HG02840 (cell line): Measurements from ENCODE around the gene PCNX2.

ENCODE experiments used
- ATAC-seq: cut with Tn5 transposase; IDR thresholded peaks from one replicate; pipeline ENCODE4 v1.9.1; 2021; ENCODE audit warnings: mild to moderate bottlenecking, moderate library complexity, moderate number of reproducible peaks; ENCODE audit not compliant: unreplicated experiment, low FRiP score

Gene PCNX2

DNA sequence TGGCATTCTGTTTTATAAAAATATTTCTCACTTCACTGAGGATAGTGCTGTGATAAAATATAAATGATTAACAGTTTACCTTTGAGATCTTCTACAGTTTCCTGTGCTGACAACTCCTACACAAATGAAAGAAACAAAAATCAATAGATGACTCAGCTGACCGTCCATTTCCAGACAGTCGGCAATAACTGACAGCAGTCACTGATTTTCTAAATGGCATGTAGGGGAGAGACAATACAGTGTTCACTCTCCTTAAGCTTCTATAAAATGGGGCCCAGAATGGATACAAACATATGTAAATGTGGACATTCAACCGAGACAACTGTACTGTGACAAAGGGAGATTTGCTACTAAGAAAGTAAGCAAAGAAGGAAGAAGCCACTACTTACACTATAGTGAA lies 34.3 kb downstream of the PCNX2 start:
- ATAC-seq: peak; percentile 97

- no peak for ATAC-seq
Measured at GRCh38 chr1:233257786-233258185, 37.7 kb downstream of the PCNX2 start.

DNA sequence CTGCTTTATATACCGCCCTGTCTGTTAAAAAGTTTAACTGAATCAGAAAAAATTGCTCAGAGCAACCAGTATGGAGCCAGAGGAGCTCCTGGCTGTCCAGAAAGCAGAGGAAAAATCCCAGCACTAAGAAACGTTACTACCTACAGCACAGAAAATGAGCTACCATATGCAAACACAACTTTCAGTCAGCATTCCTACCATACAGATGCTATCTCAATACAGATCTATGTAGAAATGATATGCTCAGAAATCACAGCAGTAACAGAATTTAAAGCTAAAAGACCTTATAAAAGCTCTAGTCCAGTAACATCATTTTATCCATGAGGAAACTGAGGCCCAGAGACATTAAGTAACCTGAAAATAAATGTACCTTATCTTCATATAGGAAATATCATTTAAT lies 38.7 kb downstream of the PCNX2 start:
- ATAC-seq: no peak

DNA sequence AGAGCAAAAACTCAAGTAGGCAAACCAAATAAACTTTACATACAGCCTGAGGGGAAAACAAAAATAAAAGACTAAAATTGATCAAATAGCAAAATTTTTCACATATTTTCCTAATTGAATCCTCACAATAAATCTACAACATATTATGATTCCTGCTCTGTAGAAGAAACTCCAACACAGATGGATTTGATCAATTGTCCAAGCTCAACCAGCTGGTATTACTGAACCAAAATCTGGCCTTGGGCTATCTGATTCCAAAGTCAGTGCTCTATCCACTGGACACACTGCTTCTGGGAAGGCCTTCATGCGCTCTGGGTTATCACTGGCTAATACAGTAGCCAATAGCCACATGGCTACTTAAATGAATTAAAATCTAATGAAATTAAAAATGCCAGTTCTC lies 39.3 kb downstream of the PCNX2 start:
- no peak for ATAC-seq

GRCh38 chr1:233255145-233255544 lies 40.4 kb downstream of the PCNX2 start:
- no peak for ATAC-seq

DNA sequence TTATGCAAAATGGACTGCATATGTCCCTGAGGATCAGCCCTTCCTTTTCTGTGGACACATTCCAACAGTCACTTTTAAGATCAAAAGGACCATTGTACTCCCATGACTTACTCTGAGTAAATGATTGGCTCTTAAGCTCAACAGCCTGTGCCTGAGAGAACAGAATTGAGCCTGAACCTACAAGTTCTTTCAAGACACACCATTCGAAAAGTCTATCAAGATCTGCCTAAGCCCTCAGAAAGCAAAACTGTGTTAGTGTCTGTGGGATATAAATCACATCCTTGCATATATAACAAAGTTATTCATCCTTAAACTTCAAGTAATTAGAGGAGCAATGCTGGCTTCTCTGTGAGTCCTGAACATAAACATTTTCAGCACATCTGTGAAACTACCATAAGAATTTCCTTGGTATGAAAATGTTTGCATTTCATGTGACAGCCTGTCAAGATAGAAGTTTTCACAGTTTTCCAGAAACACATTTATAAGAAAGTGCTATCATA lies 41.6 kb downstream of the PCNX2 start:
- no peak for ATAC-seq

DNA sequence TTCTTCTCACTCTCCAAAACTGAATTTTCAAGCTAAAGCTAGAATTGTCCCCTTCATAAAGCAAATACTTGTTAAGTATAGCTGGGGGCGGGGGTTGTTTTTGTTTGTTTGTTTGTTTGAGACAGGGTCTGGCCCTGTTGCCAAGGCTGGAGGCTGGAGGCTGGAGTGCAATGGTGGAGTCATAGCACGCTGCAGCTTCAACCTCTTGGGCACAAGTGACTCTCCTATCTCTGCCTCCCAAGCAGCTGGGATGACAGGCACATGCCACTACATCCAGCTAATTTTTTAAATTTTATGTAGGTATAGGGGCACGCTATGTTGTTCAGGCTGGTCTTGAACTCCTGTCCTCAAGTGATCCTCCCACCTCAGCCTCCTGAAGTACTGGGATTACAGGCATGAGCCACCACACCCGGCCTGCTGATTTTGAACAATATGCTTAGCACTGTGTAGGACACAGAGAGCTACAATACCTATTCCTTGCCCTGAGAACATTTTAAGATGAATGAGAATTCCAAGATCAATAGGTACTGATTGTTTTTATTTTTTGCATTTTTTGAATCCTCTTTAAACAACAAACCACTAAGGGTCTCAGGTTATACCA lies 42.2 kb downstream of the PCNX2 start:
- no peak for ATAC-seq

DNA sequence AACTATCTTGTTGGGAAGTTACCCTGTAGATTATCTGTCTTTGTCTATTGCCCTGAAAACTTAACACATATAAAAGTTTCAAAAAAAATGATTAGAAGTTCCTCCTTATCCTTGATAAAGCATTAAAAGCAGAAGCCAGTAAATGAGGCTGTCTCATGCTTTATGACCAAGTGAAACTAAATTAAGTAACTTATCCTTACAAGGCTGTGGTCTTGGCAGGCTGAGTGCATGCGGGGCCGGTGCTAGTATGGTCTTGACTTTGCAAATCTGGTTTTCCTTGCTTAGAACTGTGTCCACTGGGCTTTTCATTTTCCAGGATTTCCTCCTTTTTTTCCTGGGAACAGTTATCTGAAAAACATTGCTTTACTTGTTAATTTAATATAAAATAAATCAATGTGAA lies 43.1 kb downstream of the PCNX2 start:
- ATAC-seq: no peak

DNA sequence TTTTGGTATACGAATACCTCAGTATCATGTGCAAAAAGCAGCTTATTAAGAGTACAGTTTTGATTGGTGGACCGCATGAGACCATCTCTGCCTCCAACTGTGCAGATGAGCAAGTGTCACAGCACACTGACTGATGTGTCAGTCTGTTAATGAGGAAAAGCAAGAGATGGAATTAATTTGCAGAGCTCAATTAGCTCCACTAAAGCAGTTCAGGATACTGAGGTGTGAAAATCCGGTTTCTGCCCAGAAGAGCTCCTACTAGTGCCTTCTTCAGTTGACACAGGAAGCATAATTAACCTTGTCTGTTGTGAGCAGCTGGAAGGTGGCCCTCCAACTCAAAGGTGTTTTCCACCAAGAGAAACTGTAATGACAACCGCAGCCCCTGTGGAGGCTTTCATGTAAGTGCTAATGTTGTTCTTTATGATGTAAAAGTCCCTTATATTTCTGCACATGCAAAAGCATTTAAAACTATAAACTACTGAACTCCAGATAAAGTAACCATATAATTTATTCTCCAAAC lies 44.3 kb downstream of the PCNX2 start:
- ATAC-seq: no peak

DNA sequence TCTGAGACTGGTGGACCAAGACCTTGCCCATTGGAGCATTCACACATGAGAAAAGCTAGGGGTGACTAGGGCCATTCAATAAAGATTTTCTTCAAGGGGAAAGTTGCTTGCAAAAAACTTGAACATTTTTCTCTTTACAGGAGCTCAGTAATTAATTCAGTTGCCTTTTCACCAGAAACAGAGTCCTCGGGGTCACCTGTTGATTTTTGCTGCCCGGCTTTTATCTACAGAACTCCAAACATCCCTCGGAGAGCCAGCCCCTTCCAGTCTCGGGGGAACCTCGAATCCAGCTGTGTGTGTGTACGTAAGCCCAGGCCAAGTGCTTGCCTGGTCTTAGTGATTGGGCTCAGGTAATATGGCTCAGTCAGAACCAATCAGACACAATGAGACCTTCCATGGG lies 47.5 kb downstream of the PCNX2 start:
- ATAC-seq: no peak

DNA sequence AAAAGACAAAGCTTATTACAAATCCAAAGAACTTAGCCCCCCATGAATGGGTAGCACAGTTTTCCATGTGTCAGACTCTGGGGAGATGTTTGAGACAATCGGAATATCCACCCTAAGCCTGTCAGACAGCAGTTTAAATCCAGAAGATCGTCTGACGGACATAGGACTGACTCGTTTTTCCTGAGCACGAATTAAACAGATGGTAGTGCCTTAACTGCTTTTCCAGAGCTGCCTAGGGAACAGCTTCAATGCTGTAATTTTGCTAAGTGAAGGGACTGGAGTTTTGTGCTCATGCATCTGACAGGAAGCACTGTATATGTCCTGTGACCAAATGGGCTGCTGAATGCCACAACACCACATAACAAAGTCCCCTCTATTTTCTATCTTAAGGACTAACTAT lies 48.6 kb downstream of the PCNX2 start:
- ATAC-seq: no peak

- no peak for ATAC-seq
Measured at GRCh38 chr1:233245191-233245765, 50.2 kb downstream of the PCNX2 start.

GRCh38 chr1:233244183-233244582 lies 51.3 kb downstream of the PCNX2 start:
- ATAC-seq: no peak

- no peak for ATAC-seq
Measured at GRCh38 chr1:233242827-233243483, 52.6 kb downstream of the PCNX2 start.

DNA sequence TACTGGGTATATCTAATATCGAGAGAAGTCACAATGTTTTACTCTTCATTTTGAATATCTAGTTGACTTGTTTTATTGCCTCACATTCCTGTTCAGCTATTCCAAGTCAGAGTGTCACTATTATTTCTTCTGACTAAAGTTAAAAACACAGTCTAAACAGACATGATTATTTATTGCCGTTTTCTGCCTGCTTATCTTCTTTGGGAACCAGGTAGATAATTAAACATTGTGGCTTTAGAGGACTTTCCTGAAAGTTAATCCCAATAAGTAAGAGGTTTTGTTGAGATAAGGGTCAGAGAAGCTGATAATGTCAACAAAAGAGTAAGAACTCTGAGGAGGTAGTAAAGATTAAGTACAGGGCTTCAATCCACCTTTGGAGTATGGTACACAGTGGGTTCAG lies 53.8 kb downstream of the PCNX2 start:
- ATAC-seq: no peak

DNA sequence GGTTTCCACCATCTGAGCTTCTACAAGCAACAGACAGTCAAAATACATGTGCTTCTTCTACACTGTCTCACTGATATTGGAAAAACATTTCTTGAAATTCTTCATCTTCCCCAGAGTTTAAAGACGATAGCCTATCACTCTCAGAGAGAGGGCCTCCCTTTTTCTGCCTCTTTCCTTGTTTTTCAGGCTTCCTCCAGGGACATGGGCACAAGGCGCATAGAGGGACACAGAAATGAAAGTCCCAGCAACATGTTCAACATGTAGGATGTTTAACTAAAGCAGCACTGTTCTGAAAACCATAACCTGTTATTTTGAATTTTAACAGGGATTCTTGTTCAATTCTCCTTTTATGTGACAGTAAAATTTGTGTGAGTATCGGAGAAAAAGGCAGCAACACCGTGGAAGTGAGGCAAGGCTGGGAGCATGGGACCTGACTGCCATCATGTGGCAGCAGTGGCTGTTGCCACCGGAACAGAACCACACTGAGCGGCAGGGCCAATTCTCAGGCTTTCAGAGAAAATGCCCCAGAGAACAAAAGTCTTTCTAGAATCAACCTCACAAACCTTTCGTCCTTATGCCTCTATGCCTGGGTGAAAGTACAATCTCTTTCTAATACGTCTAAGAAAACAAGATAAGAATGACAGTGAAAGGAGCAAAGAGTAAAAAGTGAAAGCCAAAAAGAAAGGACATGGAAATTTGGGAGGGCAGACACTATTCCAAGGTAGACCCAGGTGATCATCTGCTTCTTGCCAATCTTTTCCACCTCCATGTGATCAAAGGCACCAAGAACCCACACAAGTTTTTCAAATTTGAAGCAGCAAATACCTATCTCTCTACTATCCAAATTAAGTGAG lies 54.5 kb downstream of the PCNX2 start:
- no peak for ATAC-seq

GRCh38 chr1:233240371-233240770 lies 55.2 kb downstream of the PCNX2 start:
- no peak for ATAC-seq

- ATAC-seq: no peak
Measured at GRCh38 chr1:233238884-233239431, 56.6 kb downstream of the PCNX2 start.

DNA sequence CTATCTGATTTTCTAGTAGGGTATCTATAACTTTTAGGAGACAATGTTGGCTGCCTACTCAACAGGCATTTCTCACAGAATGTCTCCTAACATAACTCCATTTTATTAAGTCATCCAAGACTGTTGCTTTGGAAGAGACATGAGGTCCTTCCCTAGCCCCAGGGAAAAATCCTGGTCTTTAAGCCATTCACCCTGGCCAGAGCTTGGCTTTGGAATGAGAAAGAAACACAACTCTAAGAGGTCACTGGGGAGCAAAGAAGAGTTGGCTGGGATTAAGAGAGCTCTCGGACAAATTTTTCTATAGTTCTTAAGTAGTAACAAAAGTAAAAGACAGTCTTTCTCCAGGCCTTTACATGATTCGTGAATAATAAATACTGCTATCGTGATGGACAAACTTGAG lies 57.9 kb downstream of the PCNX2 start:
- ATAC-seq: no peak

DNA sequence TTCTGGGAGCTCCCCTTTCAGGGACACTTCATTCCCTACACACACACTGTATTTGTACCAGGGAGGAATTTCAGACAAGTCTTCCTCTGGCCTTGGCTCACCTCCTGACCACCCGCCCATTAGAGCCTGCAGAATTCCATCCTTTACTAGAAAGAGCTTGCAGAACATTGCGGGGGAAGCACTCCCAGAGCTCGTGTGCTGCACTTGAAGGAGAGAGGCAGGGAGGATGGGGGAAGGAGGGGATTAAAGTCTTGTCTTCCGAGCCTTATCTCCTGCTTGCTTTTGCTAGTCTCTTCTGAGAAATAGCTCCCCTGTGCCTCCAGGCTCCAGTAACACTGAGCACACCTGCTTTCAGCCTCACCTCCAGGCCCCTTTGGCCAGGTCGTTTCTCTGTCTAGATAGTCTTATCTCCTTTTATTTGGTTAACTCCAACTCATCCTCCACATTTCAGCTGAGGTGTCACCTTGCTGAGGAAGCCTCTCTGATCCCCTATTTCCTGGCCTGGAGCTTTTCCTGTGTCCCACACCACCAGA lies 62.0 kb downstream of the PCNX2 start:
- ATAC-seq: no peak
